PFSK-1 (cell line): ENCODE results near the gene INSYN2B.

Experiments used
- FOXP2 ChIP-seq: optimal IDR thresholded peaks from 2 replicates; pipeline ENCODE3; 2011; ENCODE audit warnings: borderline replicate concordance, control low read depth, inconsistent platforms; ENCODE audit not compliant: insufficient read depth; ENCODE audit errors: extremely low read length, extremely low read depth
- POLR2AphosphoS5 ChIP-seq: IDR thresholded peaks from 2 replicates; pipeline ENCODE4 v1.6.1; 2012; ENCODE audit warnings: low read depth, mild to moderate bottlenecking, control low read depth, low read length, moderate library complexity
- SIN3A ChIP-seq: IDR thresholded peaks from 2 replicates; pipeline ENCODE4 v1.6.1; 2012; ENCODE audit warnings: mild to moderate bottlenecking, low read length, moderate library complexity, borderline replicate concordance; ENCODE audit not compliant: insufficient read depth
- TAF1 ChIP-seq: IDR thresholded peaks from 2 replicates; pipeline ENCODE4 v1.6.1; 2012; ENCODE audit warnings: low read length, control low read depth, borderline replicate concordance; ENCODE audit not compliant: insufficient read depth
- TF ChIP-seq, protein P1 (sequence below), 2 experiments: IDR thresholded peaks; 2 replicates each; pipeline versions ENCODE4 v1.6.1 to v1.8.0; 2011 to 2012; ENCODE audit warnings: low read depth in 2 of 2, low read length in 2 of 2, control low read depth in 1 of 2, inconsistent platforms in 1 of 2, mild to moderate bottlenecking in 1 of 2, moderate library complexity in 1 of 2; ENCODE audit not compliant: insufficient read depth in 1 of 2

The INSYN2B gene

DNA sequence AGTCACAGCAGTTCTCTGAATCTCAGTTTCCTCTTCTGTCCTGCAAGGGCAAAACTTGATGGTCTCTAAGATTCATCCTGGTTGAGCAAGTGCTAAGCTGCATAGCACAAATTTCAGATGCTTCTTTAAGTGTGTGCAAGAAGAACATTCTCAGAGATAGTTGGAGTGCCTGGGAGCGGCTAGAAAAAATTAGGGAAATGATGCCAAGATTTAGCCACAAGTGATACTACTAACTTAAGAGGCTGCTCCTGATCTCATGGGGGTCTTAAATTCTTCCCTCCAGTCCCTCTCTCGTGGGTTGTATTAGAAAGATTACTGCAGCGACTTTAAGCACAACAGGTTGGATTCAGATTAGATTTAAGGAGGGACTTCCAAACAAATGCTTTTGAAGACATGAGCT, 24.2 kb downstream of the INSYN2B start:
- no peak for TF ChIP-seq TAF1
- TF ChIP-seq, protein P1, sequence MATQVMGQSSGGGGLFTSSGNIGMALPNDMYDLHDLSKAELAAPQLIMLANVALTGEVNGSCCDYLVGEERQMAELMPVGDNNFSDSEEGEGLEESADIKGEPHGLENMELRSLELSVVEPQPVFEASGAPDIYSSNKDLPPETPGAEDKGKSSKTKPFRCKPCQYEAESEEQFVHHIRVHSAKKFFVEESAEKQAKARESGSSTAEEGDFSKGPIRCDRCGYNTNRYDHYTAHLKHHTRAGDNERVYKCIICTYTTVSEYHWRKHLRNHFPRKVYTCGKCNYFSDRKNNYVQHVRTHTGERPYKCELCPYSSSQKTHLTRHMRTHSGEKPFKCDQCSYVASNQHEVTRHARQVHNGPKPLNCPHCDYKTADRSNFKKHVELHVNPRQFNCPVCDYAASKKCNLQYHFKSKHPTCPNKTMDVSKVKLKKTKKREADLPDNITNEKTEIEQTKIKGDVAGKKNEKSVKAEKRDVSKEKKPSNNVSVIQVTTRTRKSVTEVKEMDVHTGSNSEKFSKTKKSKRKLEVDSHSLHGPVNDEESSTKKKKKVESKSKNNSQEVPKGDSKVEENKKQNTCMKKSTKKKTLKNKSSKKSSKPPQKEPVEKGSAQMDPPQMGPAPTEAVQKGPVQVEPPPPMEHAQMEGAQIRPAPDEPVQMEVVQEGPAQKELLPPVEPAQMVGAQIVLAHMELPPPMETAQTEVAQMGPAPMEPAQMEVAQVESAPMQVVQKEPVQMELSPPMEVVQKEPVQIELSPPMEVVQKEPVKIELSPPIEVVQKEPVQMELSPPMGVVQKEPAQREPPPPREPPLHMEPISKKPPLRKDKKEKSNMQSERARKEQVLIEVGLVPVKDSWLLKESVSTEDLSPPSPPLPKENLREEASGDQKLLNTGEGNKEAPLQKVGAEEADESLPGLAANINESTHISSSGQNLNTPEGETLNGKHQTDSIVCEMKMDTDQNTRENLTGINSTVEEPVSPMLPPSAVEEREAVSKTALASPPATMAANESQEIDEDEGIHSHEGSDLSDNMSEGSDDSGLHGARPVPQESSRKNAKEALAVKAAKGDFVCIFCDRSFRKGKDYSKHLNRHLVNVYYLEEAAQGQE (IDR thresholded peaks at IDR 0.05; ENCODE audit: insufficient read depth in 1 of 2, low read depth in 2 of 2, low read length in 2 of 2), result no peak

GRCh38 chr5:169954786-169955185, 25.5 kb downstream of the INSYN2B start:
- TF ChIP-seq POLR2AphosphoS5, result no peak
- TF ChIP-seq, protein P1 (IDR thresholded peaks at IDR 0.05; ENCODE audit: insufficient read depth in 1 of 2, low read depth in 2 of 2, low read length in 2 of 2), result no peak

DNA sequence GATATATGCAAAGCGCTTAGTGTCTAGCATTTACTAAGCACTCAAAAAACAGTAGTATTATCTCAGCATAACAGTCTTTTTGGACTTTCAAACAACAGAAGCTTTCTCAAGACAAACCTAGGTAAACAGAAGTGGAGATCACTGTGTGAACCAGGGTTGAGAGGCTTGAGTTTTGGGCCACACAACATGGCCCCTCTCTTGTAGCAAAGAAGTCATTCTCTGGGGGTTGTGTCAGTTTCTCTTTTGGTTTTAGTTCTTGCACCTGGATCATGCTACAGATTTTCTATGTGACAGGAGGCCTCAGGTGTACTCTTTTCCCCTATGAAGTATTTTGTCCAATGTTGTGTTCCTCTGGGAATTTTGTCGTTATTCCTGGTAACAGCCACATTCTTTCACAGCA, 30.0 kb downstream of the INSYN2B start:
- TF ChIP-seq TAF1 (no peak), SIN3A (no peak), POLR2AphosphoS5 (no peak), FOXP2 (no peak)
- TF ChIP-seq, protein P1 (IDR thresholded peaks at IDR 0.05; ENCODE audit: insufficient read depth in 1 of 2, low read depth in 2 of 2, low read length in 2 of 2), result no peak

- TF ChIP-seq POLR2AphosphoS5 (no peak), FOXP2 (no peak), SIN3A (no peak), TAF1 (no peak)
- TF ChIP-seq, protein P1 (IDR thresholded peaks at IDR 0.05; ENCODE audit: insufficient read depth in 1 of 2, low read depth in 2 of 2, low read length in 2 of 2), result no peak
Measured at GRCh38 chr5:169946743-169947295, 33.5 kb downstream of the INSYN2B start.

DNA sequence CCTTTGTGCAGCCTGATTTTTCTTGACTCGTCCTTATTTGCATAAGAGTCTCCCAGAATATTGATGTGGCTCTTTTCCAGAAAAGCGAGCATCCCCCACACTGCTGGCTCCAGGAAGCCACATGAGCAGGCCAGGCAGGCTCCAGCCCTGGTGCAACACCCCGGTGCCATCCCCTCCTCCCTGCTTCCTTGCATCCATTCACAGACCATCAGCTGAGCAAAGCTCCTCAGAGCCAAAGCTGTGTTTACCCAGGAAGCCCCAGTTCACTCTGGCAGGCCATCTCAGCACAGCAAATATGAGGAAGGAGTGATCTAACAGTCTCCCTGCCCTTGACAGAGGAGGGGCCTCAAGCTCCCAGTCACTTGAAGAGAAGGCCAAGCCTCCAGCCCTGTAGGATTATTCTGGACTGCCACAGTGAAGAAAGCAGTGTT, 34.4 kb downstream of the INSYN2B start:
- peak; percentile 67 for TF ChIP-seq FOXP2
- TF ChIP-seq, protein P1 (IDR thresholded peaks at IDR 0.05; ENCODE audit: insufficient read depth in 1 of 2, low read depth in 2 of 2, low read length in 2 of 2), result no peak
